ENCODE measurements around the gene BRPF1.

Gene BRPF1

GRCh38 chr3:9712415-9712814, 19.1 kb upstream of the BRPF1 start:
- POLR2A ChIA-PET, result interaction anchor here (0.6 kb wide), 1 partner anchor 14 kb away, joined by 4 read pairs; no protein-coding TSS in a partner anchor

GRCh38 chr3:9713142-9713541, 18.4 kb upstream of the BRPF1 start:
- no peak for TF ChIP-seq CTCF (IDR thresholded peaks at IDR 0.05; ENCODE audit: control extremely low read depth, extremely low read depth, low read depth, missing control alignments)
- POLR2A ChIA-PET, result no interaction called here
- CTCF ChIA-PET, result no interaction called here
- DNase-seq (ENCODE audit: extremely low spot score), result no peak

More at GRCh38 chr3:9712415-9712814, 19.1 kb upstream of the BRPF1 start:
- CTCF ChIA-PET, result interaction anchor here (1.1 to 1.2 kb wide), 2 partner anchors 19 to 28 kb away, joined by 3 read pairs; partner anchors contain the start of gene BRPF1
- no peak for TF ChIP-seq CTCF (IDR thresholded peaks at IDR 0.05; ENCODE audit: control extremely low read depth, extremely low read depth, low read depth, missing control alignments)
- no peak for DNase-seq (ENCODE audit: extremely low spot score)

- CTCF ChIA-PET, result interaction anchor here (1.6 kb wide), 1 partner anchor 16 kb away, joined by 6 read pairs; no protein-coding TSS in a partner anchor
- no peak for TF ChIP-seq CTCF (IDR thresholded peaks at IDR 0.05; ENCODE audit: control extremely low read depth, extremely low read depth, low read depth, missing control alignments)
- POLR2A ChIA-PET, result no interaction called here
- no peak for DNase-seq (ENCODE audit: extremely low spot score)
Measured at GRCh38 chr3:9715136-9715535, 16.4 kb upstream of the BRPF1 start.

- ChIA-PET CTCF (interaction anchor here (1.2 to 1.6 kb wide), 2 partner anchors 17 to 216 kb away, joined by 4 to 6 read pairs; no protein-coding TSS in a partner anchor), POLR2A (no interaction called here)
- DNase-seq (ENCODE audit: extremely low spot score), result no peak
- peak; percentile 21 for TF ChIP-seq CTCF (IDR thresholded peaks at IDR 0.05; ENCODE audit: control extremely low read depth, extremely low read depth, low read depth, missing control alignments)
Measured at GRCh38 chr3:9715764-9716437, 15.6 kb upstream of the BRPF1 start.

GRCh38 chr3:9716801-9717555, 14.6 kb upstream of the BRPF1 start:
- DNase-seq (ENCODE audit: extremely low spot score), result no peak
- ChIA-PET CTCF (interaction anchor here (1.6 to 2.6 kb wide), 2 partner anchors 11 to 14 kb away, joined by 4 to 12 read pairs; no protein-coding TSS in a partner anchor), POLR2A (no interaction called here)
- no peak for TF ChIP-seq CTCF (IDR thresholded peaks at IDR 0.05; ENCODE audit: control extremely low read depth, extremely low read depth, low read depth, missing control alignments)

- DNase-seq (ENCODE audit: extremely low spot score), result no peak
- CTCF ChIA-PET, result interaction anchor here (1.6 to 2.6 kb wide), 3 partner anchors 10 to 13 kb away, joined by 4 to 12 read pairs (median 4); no protein-coding TSS in a partner anchor
- no peak for TF ChIP-seq CTCF (IDR thresholded peaks at IDR 0.05; ENCODE audit: control extremely low read depth, extremely low read depth, low read depth, missing control alignments)
- POLR2A ChIA-PET, result no interaction called here
Measured at GRCh38 chr3:9717563-9717962, 14.0 kb upstream of the BRPF1 start.

Measured in GM10248 (cell line).